HS-27A (cell line): ENCODE measurements around the gene TCFL5.

ENCODE experiments used
- DNase-seq: peaks from one replicate; pipeline ENCODE4 v3.0.0-alpha.2; 2012; ENCODE audit warnings: low read depth, missing footprints

TCFL5 gene

GRCh38 chr20:62809530-62810428 is 51.8 kb downstream of the TCFL5 start:
- no peak for DNase-seq

- no peak for DNase-seq
These were observed 53.3 kb downstream of the TCFL5 start for GRCh38 chr20:62808211-62808865.

- DNase-seq, result no peak
These were observed 54.0 kb downstream of the TCFL5 start for GRCh38 chr20:62807444-62808210.

GRCh38 chr20:62806383-62807050 is 55.1 kb downstream of the TCFL5 start:
- DNase-seq, result no peak

DNA sequence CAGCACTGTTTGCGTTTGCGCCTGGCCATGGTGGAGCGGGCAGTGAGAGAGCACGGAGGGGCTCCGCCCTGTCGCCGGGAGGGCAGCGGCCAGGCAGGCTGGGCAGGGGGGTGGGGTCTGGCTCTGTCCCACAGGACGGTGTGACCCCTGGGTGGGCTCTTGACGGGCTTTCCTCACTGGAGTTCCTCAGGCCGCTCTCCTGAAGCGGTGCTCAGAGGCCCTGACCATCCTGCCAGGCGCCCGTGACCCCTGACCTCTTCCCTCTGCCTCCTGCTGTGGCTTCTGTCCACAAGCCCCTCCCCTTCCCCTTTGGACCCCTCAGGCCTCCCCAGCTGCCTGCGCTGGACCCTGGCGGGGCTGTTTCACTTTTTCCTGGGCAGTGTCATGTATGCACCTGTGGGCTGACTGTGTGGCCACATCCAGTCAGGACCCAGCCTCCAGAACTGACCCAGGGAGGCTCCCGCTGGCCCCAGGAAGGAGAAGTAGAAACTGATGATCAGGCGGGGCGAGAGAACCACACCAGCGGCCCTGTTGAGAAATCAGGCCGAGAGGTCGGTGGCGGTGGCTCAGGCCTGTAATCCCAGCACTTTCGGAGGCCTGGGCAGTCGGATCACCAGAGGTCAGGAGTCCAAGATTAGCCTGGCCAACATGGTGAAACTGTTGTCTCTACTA is 55.8 kb downstream of the TCFL5 start:
- DNase-seq, result no peak

DNA sequence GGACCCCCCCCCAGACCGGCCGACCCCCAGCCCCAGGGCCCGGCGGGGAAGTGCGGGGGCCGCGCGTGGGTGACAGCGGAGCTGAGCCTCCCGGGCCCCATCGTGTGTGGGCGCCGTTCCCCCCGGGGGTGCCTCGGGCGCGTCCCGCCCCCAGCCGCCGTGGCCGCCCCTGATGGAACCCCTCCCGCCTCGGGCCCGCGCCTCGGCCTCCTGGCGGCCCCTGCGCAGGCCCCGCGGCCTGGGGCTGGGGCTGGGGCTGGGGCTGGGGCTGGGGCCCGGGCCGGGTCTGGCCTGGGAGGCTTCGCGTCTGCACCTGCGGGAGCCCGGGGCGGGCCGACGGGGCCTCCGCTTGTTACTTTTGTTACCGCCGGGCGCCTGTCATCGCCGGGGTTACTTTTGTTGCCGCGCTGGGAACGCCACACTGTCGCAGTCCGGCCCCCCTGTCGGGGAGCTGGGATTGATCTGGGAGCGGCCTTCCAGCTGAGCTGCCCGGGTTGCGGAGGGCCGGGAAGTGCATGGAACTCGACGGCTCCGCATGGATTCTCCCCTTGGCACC is 56.4 kb downstream of the TCFL5 start:
- DNase-seq, result no peak

DNA sequence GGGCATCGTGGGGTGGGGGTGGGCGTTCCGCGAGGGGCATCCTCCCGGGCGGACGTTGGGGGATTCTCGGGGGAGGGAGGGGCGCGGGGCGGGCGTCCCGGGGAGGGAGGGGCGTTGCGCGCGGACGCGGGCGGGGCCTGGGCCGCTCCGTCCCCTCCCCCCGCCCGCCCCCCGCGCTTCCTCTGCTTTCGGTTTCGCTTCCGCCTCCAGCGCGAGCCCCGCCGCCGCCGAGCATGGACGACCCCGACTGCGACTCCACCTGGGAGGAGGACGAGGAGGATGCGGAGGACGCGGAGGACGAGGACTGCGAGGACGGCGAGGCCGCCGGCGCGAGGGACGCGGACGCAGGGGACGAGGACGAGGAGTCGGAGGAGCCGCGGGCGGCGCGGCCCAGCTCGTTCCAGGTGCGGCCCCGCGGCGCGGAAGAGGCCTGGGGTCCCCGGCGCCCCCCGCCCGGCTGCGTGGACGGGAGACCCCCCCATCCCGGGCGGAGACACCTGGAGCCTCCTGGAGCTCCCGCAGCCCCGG is 56.9 kb downstream of the TCFL5 start, which contains the start of gene OGFR:
Gene OGFR (plus strand): TSS at position 209 of the 528 bp plus-strand sequence. CDS start 25 bp downstream, at position 234.
- DNase-seq, result no peak

GRCh38 chr20:62804021-62804626 is 57.5 kb downstream of the TCFL5 start:
- DNase-seq, result no peak

- DNase-seq, result no peak
These were observed 59.5 kb downstream of the TCFL5 start for GRCh38 chr20:62802026-62802712.

GRCh38 chr20:62801284-62802010 is 60.2 kb downstream of the TCFL5 start:
- DNase-seq, result no peak

- no peak for DNase-seq
These were observed 61.0 kb downstream of the TCFL5 start for GRCh38 chr20:62800314-62801259.

DNA sequence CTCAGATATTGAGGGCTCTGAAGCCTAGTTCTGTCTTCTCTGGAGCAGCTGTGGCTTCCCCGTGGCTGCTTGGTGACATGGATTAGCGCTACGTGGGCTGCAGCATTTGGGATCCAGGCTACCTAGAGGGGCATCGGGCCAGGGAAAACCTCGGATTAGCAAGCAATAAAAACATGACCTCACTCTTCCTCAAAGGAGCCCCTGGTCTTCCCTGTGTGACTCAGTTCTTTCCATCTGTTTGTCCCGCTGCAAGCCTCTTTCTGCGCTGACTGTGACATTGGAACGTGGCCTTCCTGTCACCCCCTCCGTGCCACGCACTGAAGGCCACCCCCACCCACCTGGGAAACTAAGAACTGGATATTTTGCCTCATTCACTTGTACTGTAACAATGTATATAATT is 61.7 kb downstream of the TCFL5 start:
- no peak for DNase-seq

- no peak for DNase-seq
These were observed 62.2 kb downstream of the TCFL5 start for GRCh38 chr20:62799459-62799858.

- no peak for DNase-seq
These were observed 62.6 kb downstream of the TCFL5 start for GRCh38 chr20:62799036-62799435.

DNA sequence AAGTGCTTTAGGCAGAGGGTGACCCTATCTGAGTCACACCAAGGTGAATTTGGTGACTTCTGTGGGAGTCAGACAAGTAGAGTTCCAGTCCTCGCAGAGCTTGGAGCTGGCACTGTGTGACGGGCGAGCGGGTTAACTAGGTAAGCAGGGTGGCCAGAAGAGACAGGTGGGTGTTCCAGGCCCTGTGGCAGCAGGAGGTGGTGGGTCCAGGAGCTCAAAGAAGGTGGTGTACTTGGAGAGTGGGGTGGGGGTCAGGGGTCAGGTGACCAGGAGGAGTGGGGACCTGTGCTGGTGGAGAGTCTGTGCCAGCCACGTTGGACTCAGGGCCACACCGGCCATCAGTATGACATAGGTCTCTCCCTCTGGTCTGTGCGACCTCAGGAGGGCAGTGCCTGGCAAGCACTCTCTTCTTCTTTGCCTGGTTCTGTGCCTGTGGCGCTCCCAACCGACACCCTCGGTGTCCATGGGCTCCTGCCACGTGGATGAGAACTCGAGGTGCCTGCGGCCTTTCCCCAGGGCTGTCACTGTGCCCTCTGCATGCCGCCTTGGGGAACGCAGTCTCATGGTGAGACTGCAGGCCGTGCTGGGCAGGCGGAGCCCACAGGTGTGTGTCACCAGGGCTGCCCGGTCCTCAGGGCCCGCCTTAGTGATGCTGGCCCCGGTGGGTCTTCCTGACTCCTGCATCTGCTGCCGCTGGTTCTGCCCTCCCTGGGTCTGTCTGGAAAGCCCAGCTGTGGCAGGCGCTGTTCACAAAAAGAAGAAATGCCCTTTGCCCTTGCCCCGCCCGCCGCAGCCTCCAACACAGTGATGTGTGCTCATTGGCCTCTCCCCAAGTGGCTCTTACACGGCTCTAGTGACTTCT is 63.7 kb downstream of the TCFL5 start:
- no peak for DNase-seq

DNA sequence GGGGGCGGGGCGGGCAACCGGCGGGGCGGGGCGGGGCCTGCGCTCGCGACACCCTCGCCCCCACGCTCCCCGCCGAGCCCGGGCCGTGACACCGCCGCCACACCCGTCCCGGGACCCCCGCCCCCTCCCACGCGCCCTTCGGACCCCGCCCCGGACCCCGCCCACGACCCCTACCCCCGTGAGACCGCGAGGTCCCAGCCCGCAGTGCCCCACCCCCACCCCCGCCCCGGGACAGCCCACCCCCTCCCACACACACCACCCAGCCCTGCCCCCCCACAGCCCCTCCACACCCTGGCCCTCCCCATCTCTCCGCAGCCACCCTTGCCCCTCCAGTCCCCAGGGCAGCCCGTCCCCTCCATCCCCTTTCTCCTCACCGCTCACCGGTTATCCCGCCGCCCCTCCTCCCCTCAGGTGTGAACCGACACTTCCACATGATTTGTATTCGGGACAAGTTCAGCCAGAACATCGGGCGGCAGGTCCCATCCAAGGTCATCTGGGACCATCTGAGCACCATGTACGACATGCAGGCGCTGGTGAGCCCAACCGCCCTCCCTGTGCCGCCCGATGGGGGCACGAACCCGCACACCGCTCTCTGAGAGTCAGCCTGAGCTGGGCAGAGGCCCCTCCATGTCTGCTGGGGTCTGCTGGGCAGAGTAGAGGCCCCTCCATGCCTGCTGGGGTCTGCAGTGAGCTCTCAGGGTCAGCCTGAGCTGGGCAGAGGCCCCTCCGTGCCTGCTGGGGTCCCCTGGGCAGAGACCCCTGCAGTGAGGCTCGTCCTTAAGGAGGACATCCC is 64.7 kb downstream of the TCFL5 start:
- DNase-seq, result no peak
